ENCODE data around the gene WBP2NL.
"Not testable (repeated sequence)": the region's sequence is repeated elsewhere in the genome, so short reads cannot be mapped to it uniquely, and the experiment has no call there.

The WBP2NL gene

DNA sequence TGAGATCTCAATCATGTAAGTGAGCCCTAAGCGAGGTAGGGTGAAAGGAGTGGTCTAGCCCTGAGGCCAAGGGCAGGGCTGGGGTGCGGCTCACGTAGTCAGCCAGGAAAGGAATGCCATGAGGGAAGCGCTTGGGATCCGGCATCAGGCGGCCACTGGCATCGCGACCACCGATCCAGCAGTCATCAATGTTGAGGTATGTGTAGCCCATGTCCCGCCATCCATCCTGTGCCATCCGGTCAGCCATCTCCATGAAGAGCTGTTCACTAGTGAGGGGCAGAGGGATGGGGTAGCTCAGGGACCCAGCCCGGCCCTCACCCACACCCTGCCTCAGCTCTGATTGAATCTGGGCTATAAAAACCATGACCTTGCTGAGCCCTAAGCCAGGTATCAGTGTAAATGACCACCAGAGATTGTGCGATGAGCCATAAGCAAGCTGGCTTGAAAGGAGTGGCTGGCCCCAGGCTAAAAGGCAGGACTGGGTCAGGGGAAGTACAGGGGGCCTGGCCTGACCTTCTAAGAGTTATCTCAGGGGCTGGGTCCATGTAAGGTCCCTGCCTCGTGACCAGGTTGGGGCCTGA lies 69.2 kb downstream of the WBP2NL start:
- Histone ChIP-seq H3K4me3 (ENCODE audit: low read depth in 1 of 2, low read length in 2 of 2) (no peak overlapping the region), H3K27me3 (ENCODE audit: low read depth, low read length) (no peaks in the 10 kb centered on the region), H3K36me3 (ENCODE audit: control insufficient read depth in 1 of 2, insufficient read depth in 2 of 2, low read length in 2 of 2) (peaks cover 23 to 43% of the 10 kb centered on the region in 2 donors), H3K27ac (ENCODE audit: low read length) (no peak overlapping the region), H3K4me1 (ENCODE audit: control insufficient read depth in 1 of 2, insufficient read depth in 2 of 2, low read length in 2 of 2) (peaks cover 6 to 17% of the 10 kb centered on the region in 2 donors), H3K9me3 (ENCODE audit: control insufficient read depth in 1 of 2, low read length in 2 of 2) (no peaks in the 10 kb centered on the region)

DNA sequence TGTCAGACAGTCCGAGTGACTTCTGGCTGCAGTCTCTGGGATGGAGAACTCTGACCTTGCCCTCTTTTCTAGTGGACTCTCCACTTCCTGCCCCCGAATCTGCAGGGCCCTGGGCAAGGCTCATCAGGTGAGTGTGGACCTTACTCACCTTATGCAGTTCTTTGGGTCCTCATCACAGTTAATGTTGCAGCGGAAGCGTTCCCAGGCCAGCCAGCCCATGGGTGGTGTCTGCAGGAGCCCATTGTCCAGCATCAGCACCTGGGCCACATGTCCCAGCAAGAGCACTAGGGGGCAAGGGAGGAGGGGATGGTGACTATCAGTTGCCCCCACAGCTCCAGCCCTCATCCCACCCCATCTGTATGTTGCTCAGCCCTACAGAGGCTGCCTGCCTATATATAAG lies 69.7 kb downstream of the WBP2NL start:
- Histone ChIP-seq H3K4me1 (ENCODE audit: control insufficient read depth in 1 of 2, insufficient read depth in 2 of 2, low read length in 2 of 2) (peaks cover 6 to 17% of the 10 kb centered on the region in 2 donors), H3K27ac (ENCODE audit: low read length) (no peak overlapping the region), H3K36me3 (ENCODE audit: control insufficient read depth in 1 of 2, insufficient read depth in 2 of 2, low read length in 2 of 2) (peaks cover 20 to 38% of the 10 kb centered on the region in 2 donors), H3K9me3 (ENCODE audit: control insufficient read depth in 1 of 2, low read length in 2 of 2) (no peaks in the 10 kb centered on the region), H3K4me3 (ENCODE audit: low read depth in 1 of 2, low read length in 2 of 2) (no peak overlapping the region), H3K27me3 (ENCODE audit: low read depth, low read length) (no peaks in the 10 kb centered on the region)

DNA sequence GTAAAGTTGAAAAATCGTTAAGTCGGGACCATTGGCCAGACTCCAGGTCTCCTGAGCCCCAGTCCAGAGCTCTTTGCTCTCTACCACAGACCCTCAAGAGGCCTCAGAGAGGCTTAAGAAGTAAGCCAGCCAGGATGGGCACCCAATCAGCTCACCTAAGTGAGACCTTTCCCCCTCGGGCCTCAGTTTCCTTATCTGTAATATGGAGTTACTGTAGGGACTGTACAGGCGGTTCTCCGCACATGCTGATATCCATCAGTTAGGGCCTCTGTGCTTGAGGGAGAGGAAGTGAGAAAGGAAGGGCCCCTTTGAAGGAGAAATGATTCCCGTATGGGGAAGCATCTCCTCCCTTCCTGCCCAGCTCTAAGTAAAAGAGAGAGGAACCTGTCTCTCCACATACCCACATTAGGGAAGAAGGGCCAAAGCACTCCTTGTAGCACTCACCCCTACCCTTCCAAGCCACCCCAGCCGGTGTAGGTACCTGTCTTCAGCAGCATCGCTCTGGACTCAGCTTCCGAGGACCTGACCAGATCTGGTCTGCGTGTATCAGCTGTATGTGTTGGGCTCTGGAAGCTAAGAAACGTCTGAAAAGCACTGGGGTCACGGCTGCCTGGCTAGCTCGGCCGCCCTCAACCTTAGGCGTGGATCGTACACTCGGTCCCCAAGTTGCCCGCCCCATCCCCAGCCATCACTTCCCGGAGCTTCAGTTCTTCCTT lies 71.4 kb downstream of the WBP2NL start:
- Histone ChIP-seq H3K36me3 (ENCODE audit: control insufficient read depth in 1 of 2, insufficient read depth in 2 of 2, low read length in 2 of 2) (peaks cover 17 to 34% of the 10 kb centered on the region in 2 donors), H3K4me1 (ENCODE audit: control insufficient read depth in 1 of 2, insufficient read depth in 2 of 2, low read length in 2 of 2) (peaks cover 6 to 17% of the 10 kb centered on the region in 2 donors), H3K4me3 (ENCODE audit: low read depth in 1 of 2, low read length in 2 of 2) (peak overlapping the region; percentile 72 to 77), H3K9me3 (ENCODE audit: control insufficient read depth in 1 of 2, low read length in 2 of 2) (no peaks in the 10 kb centered on the region), H3K27me3 (ENCODE audit: low read depth, low read length) (no peaks in the 10 kb centered on the region), H3K27ac (ENCODE audit: low read length) (peak overlapping the region; percentile 86)

DNA sequence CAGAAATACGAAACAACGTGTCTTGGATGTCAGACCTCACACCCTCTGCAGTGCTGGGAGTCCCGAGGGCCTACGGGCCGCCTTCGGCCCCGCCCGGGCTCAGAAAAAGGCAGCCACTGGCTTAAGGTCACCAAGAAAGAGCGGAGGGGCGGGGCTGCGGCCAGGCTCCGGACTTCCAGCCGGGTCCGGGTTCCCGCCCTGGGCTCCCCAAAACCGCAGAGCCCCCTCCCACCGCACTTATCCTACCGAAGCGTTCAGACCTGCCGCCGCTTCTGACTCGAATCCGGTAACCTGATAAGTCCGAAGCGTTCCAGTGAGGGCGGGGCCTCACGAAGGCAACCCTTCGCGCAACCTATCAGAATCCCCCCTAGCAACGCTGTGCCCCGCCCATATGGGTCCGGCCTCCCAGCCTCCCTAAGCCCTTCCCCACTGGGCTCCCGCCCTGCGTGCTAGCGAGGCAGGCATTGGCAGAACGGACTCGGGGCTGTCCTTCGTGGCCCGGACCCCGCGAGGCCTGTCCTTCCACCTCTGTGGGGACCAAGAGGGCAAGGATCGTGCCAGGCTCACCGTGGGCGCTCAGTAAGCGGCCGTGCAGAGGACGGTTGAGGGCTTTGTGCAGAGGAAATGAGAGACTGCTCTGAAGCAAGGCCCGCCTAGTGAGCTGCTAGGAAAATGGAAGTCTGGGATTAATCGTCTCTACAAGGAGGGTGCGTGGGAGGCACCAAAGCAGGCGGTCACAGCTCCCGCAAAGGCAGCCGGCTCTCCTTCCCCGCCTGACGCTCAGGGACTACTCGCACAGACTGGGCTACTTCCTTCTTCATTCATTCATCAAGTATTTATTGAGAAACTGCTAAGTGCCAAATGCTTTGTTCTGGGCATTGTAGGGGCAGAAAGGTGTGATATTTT lies 72.2 kb downstream of the WBP2NL start, which contains the start of gene NAGA:
NAGA (minus strand) TSS at position 296 of the 906 bp plus-strand sequence. CDS start 515 bp downstream, outside the sequence.
- peak within 1 kb of the TSS; percentile 86 for H3K27ac ChIP-seq (ENCODE audit: low read length)
- peak within 1 kb of the TSS; percentile 72 to 77 for H3K4me3 ChIP-seq (ENCODE audit: low read depth in 1 of 2, low read length in 2 of 2)
- no peaks in the 10 kb centered on the region for H3K27me3 ChIP-seq (ENCODE audit: low read depth, low read length)
- peaks cover 10 to 26% of the 10 kb centered on the region in 2 donors for H3K36me3 ChIP-seq (ENCODE audit: control insufficient read depth in 1 of 2, insufficient read depth in 2 of 2, low read length in 2 of 2)
- peaks cover 6 to 17% of the 10 kb centered on the region in 2 donors for H3K4me1 ChIP-seq (ENCODE audit: control insufficient read depth in 1 of 2, insufficient read depth in 2 of 2, low read length in 2 of 2)
- no peaks in the 10 kb centered on the region for H3K9me3 ChIP-seq (ENCODE audit: control insufficient read depth in 1 of 2, low read length in 2 of 2)

DNA sequence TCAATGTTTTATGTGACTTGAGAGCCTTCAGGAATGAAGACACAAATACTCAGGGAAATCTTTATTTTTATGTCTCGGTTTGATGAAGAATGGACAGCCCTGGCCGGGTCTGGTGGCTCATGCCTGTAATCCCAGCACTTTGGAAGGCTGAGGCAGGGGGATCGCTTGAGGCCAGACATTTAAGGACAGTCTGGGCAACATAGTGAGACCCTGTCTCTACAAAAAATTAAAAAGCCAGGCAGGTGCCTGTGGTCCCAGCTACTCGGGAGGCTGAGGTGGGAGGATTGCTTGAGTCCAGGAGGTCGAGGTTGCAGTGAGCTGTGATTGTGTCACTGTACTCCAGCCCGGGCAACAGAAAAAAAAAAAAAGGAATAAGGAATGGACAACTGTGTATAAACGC lies 72.9 kb downstream of the WBP2NL start:
- peaks cover 6 to 22% of the 10 kb centered on the region in 2 donors for H3K36me3 ChIP-seq (ENCODE audit: control insufficient read depth in 1 of 2, insufficient read depth in 2 of 2, low read length in 2 of 2)
- peak overlapping the region; percentile 86 for H3K27ac ChIP-seq (ENCODE audit: low read length)
- not testable (repeated sequence) for H3K27me3 ChIP-seq (ENCODE audit: low read depth, low read length); H3K9me3 ChIP-seq (ENCODE audit: control insufficient read depth in 1 of 2, low read length in 2 of 2)
- peak overlapping the region; percentile 72 to 77 for H3K4me3 ChIP-seq (ENCODE audit: low read depth in 1 of 2, low read length in 2 of 2)
- H3K4me1 ChIP-seq (ENCODE audit: control insufficient read depth in 1 of 2, insufficient read depth in 2 of 2, low read length in 2 of 2), result peaks cover 6 to 17% of the 10 kb centered on the region in 2 donors

DNA sequence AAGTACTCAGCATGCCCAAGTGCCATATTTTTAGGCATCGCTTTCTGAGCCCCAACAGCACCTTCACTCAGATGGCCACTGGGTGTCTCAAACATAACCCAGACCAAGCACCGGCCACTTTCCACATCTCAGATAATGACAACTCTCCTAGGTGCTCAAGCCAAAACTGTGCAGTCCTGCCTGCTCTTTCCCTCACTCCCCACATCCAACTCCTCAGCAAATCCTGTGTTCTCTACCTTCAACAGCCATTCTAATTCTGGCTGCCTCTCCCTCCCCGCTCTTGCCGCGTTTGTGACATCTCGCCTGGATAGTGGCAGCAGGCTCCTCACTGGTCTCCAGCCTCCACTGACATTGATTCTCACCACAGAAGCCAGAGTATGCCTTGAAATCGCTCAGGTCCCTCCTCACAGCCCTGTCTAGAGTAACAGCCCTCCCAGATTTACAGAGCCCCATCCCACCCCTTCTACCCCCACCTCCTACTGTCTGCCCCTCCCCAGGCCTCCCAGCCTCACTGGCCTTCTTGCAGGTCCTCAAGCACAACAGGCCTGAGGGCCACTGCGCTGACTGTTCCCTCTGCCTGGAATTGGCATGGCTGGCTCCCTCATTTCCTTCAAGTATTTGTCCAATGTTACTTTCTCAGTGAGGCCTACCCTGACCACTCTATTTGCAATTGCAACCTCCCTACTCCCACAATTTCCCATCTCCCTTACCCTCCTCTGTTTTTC lies 74.2 kb downstream of the WBP2NL start:
- Histone ChIP-seq H3K36me3 (ENCODE audit: control insufficient read depth in 1 of 2, insufficient read depth in 2 of 2, low read length in 2 of 2) (peaks cover 0 to 22% of the 10 kb centered on the region in 2 donors), H3K4me1 (ENCODE audit: control insufficient read depth in 1 of 2, insufficient read depth in 2 of 2, low read length in 2 of 2) (peaks cover 6 to 26% of the 10 kb centered on the region in 2 donors), H3K4me3 (ENCODE audit: low read depth in 1 of 2, low read length in 2 of 2) (no peak overlapping the region), H3K9me3 (ENCODE audit: control insufficient read depth in 1 of 2, low read length in 2 of 2) (no peaks in the 10 kb centered on the region), H3K27me3 (ENCODE audit: low read depth, low read length) (no peaks in the 10 kb centered on the region), H3K27ac (ENCODE audit: low read length) (no peak overlapping the region)

DNA sequence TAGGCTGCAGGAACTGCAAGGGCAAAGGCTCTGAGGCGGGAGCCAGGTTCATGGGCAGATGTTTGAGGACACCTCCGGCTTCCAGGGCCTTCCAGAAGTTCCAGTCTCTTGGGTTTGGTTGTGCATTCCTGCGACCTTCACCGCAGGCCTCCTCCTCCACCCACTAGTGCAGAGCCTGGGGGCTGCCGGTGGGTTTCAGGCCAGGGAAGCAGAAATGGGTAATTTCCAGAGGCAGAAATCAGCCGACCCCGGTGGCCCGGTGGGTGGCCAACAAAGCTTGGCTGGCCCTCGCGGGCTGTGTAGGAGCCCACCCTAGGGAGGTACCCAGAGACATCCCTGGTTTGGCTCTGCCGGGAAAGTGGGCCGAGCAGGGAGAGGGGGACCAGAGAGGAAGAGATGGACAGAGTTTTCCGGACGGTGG lies 75.0 kb downstream of the WBP2NL start:
- Histone ChIP-seq H3K4me3 (ENCODE audit: low read depth in 1 of 2, low read length in 2 of 2) (peak overlapping the region; percentile 48 to 71), H3K4me1 (ENCODE audit: control insufficient read depth in 1 of 2, insufficient read depth in 2 of 2, low read length in 2 of 2) (peaks cover 13 to 35% of the 10 kb centered on the region in 2 donors)

DNA sequence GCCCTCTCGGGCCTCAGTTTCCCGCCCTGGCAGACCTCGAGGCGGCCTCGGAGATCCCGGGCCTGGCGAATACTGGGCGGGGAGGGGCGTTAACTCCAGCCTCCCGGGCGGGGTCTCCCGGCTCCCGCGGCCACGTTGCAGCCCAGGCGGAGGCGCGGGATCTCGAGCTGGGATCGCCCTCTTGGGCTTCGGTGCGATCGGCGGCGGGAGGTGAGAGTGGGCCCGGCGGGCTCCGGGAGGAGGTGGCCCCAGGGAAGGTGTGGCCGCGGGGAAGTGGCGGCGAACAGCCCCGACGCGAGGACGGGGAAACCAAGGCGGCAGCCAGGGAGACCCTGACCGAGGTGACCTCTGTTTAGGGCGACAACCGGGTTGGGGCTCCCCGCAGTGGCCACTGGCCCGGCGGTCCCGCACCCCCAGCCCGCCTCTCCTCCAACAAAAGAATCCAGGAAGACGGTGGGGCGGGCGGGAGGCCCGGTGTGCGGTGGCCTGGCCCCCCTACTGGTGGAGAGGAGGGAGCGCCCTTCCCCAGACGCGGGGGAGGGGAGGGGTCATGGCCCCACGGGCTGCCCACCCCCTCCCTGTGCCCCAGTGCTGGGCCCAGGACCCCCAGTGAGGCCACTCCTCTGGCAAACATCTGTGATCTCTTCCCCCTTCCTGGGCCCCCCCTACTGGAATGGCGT lies 75.7 kb downstream of the WBP2NL start, which contains the start of gene PHETA2:
PHETA2 (plus strand) TSS at position 117 of the 680 bp plus-strand sequence. CDS start 3,046 bp downstream, outside the sequence.
- Histone ChIP-seq H3K36me3 (ENCODE audit: control insufficient read depth in 1 of 2, insufficient read depth in 2 of 2, low read length in 2 of 2) (peaks cover 0 to 22% of the 10 kb centered on the region in 2 donors), H3K27ac (ENCODE audit: low read length) (peak within 1 kb of the TSS; percentile 74), H3K4me1 (ENCODE audit: control insufficient read depth in 1 of 2, insufficient read depth in 2 of 2, low read length in 2 of 2) (peaks cover 18 to 38% of the 10 kb centered on the region in 2 donors), H3K9me3 (ENCODE audit: control insufficient read depth in 1 of 2, low read length in 2 of 2) (no peaks in the 10 kb centered on the region), H3K4me3 (ENCODE audit: low read depth in 1 of 2, low read length in 2 of 2) (peak within 1 kb of the TSS; percentile 48 to 71), H3K27me3 (ENCODE audit: low read depth, low read length) (no peaks in the 10 kb centered on the region)

More for the DNA sequence above, 75.0 kb downstream of the WBP2NL start:
- Histone ChIP-seq H3K36me3 (ENCODE audit: control insufficient read depth in 1 of 2, insufficient read depth in 2 of 2, low read length in 2 of 2) (peaks cover 0 to 18% of the 10 kb centered on the region in 2 donors), H3K27ac (ENCODE audit: low read length) (no peak overlapping the region), H3K9me3 (ENCODE audit: control insufficient read depth in 1 of 2, low read length in 2 of 2) (no peaks in the 10 kb centered on the region), H3K27me3 (ENCODE audit: low read depth, low read length) (no peaks in the 10 kb centered on the region)

DNA sequence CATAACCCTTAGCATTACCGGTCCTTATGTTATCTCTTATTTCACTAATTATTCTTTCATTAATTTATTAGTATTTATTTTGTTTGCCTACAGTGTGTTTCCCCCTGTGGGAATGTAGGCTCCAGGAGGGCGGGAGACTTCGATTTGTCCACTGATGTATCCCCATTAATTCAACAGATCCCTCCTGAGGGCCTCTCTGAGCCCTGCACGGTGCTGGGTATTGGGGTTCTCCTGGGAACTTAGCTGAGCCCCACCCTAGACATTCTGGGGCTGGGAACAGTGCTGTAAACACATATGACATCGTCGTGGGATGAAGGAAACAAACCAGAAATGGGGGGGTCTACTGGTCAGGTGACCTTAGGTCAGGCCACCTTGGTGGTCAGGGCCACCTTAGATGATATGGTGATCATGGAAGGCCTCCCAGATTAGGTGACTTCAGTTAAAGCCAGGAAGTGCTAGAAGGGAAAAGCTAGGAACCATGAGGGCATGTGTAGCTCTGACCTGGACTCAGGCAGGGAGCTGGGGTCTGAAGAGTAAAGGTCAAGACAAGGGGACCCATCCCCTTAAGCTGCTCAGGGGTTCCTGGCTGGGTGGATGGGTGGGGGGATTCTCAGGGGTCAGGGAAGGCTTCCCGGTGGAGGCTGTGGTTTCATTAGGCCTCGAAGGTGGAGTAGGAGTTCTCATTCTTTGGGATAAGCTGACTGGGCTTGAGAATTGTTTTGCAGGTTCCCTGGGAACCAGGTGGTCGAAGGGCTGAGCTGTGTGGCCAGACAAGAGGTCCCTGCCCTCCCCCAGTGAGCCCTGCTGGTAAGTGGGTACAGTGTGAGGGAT lies 76.5 kb downstream of the WBP2NL start:
- Histone ChIP-seq H3K4me1 (ENCODE audit: control insufficient read depth in 1 of 2, insufficient read depth in 2 of 2, low read length in 2 of 2) (peaks cover 13 to 33% of the 10 kb centered on the region in 2 donors), H3K27me3 (ENCODE audit: low read depth, low read length) (no peaks in the 10 kb centered on the region), H3K4me3 (ENCODE audit: low read depth in 1 of 2, low read length in 2 of 2) (peak overlapping the region; percentile 48 to 71), H3K27ac (ENCODE audit: low read length) (peak overlapping the region; percentile 74), H3K36me3 (ENCODE audit: control insufficient read depth in 1 of 2, insufficient read depth in 2 of 2, low read length in 2 of 2) (peaks cover 0 to 22% of the 10 kb centered on the region in 2 donors), H3K9me3 (ENCODE audit: control insufficient read depth in 1 of 2, low read length in 2 of 2) (no peaks in the 10 kb centered on the region)
